Measurements from ENCODE around the gene ITSN1.

The ITSN1 gene

GRCh38 chr21:33844890-33845205, 202.5 kb downstream of the ITSN1 start:
- no peak for TF ChIP-seq TSHZ2 (CRISPR knock-in tag; IDR thresholded peaks at IDR 0.05)
- TF ChIP-seq RARB (CRISPR knock-in tag; IDR thresholded peaks at IDR 0.05), result no peak
- no peak for TF ChIP-seq ISL1 (CRISPR knock-in tag; IDR thresholded peaks at IDR 0.05)
- TF ChIP-seq SNAI2 (CRISPR knock-in tag; IDR thresholded peaks at IDR 0.05), result no peak
- TF ChIP-seq PPARA (CRISPR knock-in tag; IDR thresholded peaks at IDR 0.05; ENCODE audit: borderline replicate concordance), result no peak
- TF ChIP-seq CREB5 (CRISPR knock-in tag; IDR thresholded peaks at IDR 0.05; ENCODE audit: low read depth), result no peak
- TF ChIP-seq TOX (CRISPR knock-in tag; IDR thresholded peaks at IDR 0.05; ENCODE audit: borderline replicate concordance), result no peak
- TF ChIP-seq ZNF8 (CRISPR knock-in tag; IDR thresholded peaks at IDR 0.05), result no peak
- ATAC-seq, result no peak

GRCh38 chr21:33846141-33846540, 203.8 kb downstream of the ITSN1 start:
- no peak for ATAC-seq

GRCh38 chr21:33847588-33848248, 205.4 kb downstream of the ITSN1 start:
- ATAC-seq, result no peak
- TF ChIP-seq ARNTL (CRISPR knock-in tag; IDR thresholded peaks at IDR 0.05; ENCODE audit: borderline replicate concordance, low read depth), result no peak
- no peak for TF ChIP-seq ZC3H10 (CRISPR knock-in tag; IDR thresholded peaks at IDR 0.05)
- no peak for TF ChIP-seq ISL1 (CRISPR knock-in tag; IDR thresholded peaks at IDR 0.05)
- no peak for TF ChIP-seq SNAI2 (CRISPR knock-in tag; IDR thresholded peaks at IDR 0.05)
- no peak for TF ChIP-seq OSR1 (CRISPR knock-in tag; IDR thresholded peaks at IDR 0.05)
- no peak for TF ChIP-seq CREB5 (CRISPR knock-in tag; IDR thresholded peaks at IDR 0.05; ENCODE audit: low read depth)
- no peak for TF ChIP-seq PPARA (CRISPR knock-in tag; IDR thresholded peaks at IDR 0.05; ENCODE audit: borderline replicate concordance)
- TF ChIP-seq RARB (CRISPR knock-in tag; IDR thresholded peaks at IDR 0.05), result no peak
- TF ChIP-seq BACH2 (CRISPR knock-in tag; IDR thresholded peaks at IDR 0.05; ENCODE audit: borderline replicate concordance), result no peak
- TF ChIP-seq ZNF565 (CRISPR knock-in tag; conservative IDR thresholded peaks at IDR 0.05; ENCODE audit: low read depth), result no peak
- no peak for TF ChIP-seq TCF4 (CRISPR knock-in tag; IDR thresholded peaks at IDR 0.05; ENCODE audit: borderline replicate concordance)
- TF ChIP-seq ZNF8 (CRISPR knock-in tag; IDR thresholded peaks at IDR 0.05), result no peak
- TF ChIP-seq ZNF70 (CRISPR knock-in tag; IDR thresholded peaks at IDR 0.05), result no peak

More at GRCh38 chr21:33846141-33846540, 203.8 kb downstream of the ITSN1 start:
- TF ChIP-seq RARB (CRISPR knock-in tag; IDR thresholded peaks at IDR 0.05) (no peak), OSR1 (CRISPR knock-in tag; IDR thresholded peaks at IDR 0.05) (no peak), ESRRG (CRISPR knock-in tag; IDR thresholded peaks at IDR 0.05) (no peak), TOX (CRISPR knock-in tag; IDR thresholded peaks at IDR 0.05; ENCODE audit: borderline replicate concordance) (no peak), CREB5 (CRISPR knock-in tag; IDR thresholded peaks at IDR 0.05; ENCODE audit: low read depth) (no peak), BACH2 (CRISPR knock-in tag; IDR thresholded peaks at IDR 0.05; ENCODE audit: borderline replicate concordance) (no peak), CSRNP3 (CRISPR knock-in tag; IDR thresholded peaks at IDR 0.05) (no peak), ZNF70 (CRISPR knock-in tag; IDR thresholded peaks at IDR 0.05) (no peak), CSDC2 (CRISPR knock-in tag; IDR thresholded peaks at IDR 0.05) (no peak), TCF4 (CRISPR knock-in tag; IDR thresholded peaks at IDR 0.05; ENCODE audit: borderline replicate concordance) (no peak), ARNTL (CRISPR knock-in tag; IDR thresholded peaks at IDR 0.05; ENCODE audit: borderline replicate concordance, low read depth) (no peak), PPARA (CRISPR knock-in tag; IDR thresholded peaks at IDR 0.05; ENCODE audit: borderline replicate concordance) (no peak), ZNF8 (CRISPR knock-in tag; IDR thresholded peaks at IDR 0.05) (no peak), ZC3H10 (CRISPR knock-in tag; IDR thresholded peaks at IDR 0.05) (no peak), ZFP3 (CRISPR knock-in tag; IDR thresholded peaks at IDR 0.05) (no peak), SNAI2 (CRISPR knock-in tag; IDR thresholded peaks at IDR 0.05) (no peak), PATZ1 (CRISPR knock-in tag; IDR thresholded peaks at IDR 0.05; ENCODE audit: borderline replicate concordance) (no peak)
